ENCODE results near the gene SVIP. TPM values are rescaled to one million over a fixed set of nuclear protein-coding genes. Genes with fewer than 3 reads are reported as not detected.

The SVIP gene, protein sequence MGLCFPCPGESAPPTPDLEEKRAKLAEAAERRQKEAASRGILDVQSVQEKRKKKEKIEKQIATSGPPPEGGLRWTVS
- total RNA-seq (2021) (21.8 and 34.2 TPM in 2 replicates), Bru-seq, nascent RNA (percentile 72 among the genes with signal in this experiment), BruChase-seq, experiment 1, labeled RNA remaining after a 2-hour chase (percentile 68 among the genes with signal in this experiment), BruChase-seq, experiment 2, labeled RNA remaining after a 6-hour chase (percentile 84 among the genes with signal in this experiment)
- long read RNA-seq, full-length matches to known transcripts, result 95 of 104 reads
- long read RNA-seq, partial matches to known transcripts, result 7 of 104 reads
- long read RNA-seq, other reads (novel, unspliced or antisense), result 2 of 104 reads

- Histone ChIP-seq H3F3A (ENCODE audit: insufficient read depth, low read depth) (0 out of 2 replicates have a peak, but pooled peaks cover 3% of the 10 kb centered on the region), H3K27ac (peak within 1 kb of the TSS; percentile 47; the same call in 1 of the 2 replicates), H3K4me2 (peak within 1 kb of the TSS; percentile 91), H3K9me3 (ENCODE audit: insufficient read depth, low read depth) (no peaks in the 10 kb centered on the region), H3K4me1 (replicated peaks; ENCODE audit: insufficient read depth) (peaks cover 17% of the 10 kb centered on the region), H3K27me3 (ENCODE audit: insufficient read depth, low read depth) (no peaks in the 10 kb centered on the region), H3K9me2 (ENCODE audit: insufficient read depth) (no peaks in the 10 kb centered on the region), H3K79me2 (ENCODE audit: low read depth) (peaks cover 6% of the 10 kb centered on the region; the same call in 1 of the 2 replicates), H3K36me3 (ENCODE audit: low read depth) (0 out of 2 replicates have a peak, but pooled peaks cover 7% of the 10 kb centered on the region), H2AFZ (peak within 1 kb of the TSS; percentile 90), H3K4me3 (peak within 1 kb of the TSS; percentile 83), H4K20me1 (ENCODE audit: insufficient read depth) (no peaks in the 10 kb centered on the region)
- peak; percentile 79 to 96 for DNase-seq
- BruUV-seq (replicated peaks), result TSS peak; percentile 59
- CTCF ChIA-PET, result interaction anchor here (0.6 kb wide), 2 partner anchors 312 to 1972 kb away, joined by 4 to 16 read pairs; no protein-coding TSS in a partner anchor
- TF ChIP-seq EZH2 (IDR thresholded peaks at IDR 0.05; ENCODE audit: low read depth) (no peak), CTCF (conservative IDR thresholded peaks at IDR 0.05) (peak; percentile 64)
- intact Hi-C loops (cut with micrococcal nuclease; ENCODE audit: unreplicated experiment), result no loop called here
- POLR2A ChIA-PET (ENCODE audit: unreplicated experiment), result interaction anchor here (0.5 to 0.8 kb wide), 4 partner anchors 20 to 218 kb away, joined by 3 to 10 read pairs (median 4); no protein-coding TSS in a partner anchor
Observed at GRCh38 chr11:22829231-22830081, at the start of gene SVIP. SVIP (minus strand) TSS chr11:22829801; CDS start chr11:22829748, 53 bp downstream.

DNA sequence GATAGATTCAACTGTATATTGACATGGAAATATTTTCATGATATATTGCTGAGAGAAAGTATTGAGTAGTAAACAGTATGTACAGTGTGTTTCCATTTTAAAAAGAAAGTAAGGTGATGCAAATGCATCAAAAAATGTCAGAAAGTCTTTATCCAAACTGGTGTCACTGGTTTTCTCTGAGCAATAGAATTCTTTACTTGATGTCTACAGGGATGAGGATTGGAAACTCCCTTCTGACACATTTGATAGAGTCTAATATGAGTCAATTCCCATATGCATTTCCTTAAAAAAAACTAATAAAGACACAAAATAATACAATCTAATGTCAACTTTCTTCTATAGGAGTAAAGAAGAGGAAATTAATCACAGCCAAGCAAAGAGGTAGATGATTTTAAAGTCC is 49.0 kb upstream of the SVIP start:
- H3F3A ChIP-seq (ENCODE audit: insufficient read depth, low read depth), result no peaks in the 10 kb centered on the region
- H3K9me2 ChIP-seq (ENCODE audit: insufficient read depth), result no peaks in the 10 kb centered on the region
- no peak for DNase-seq
- ChIA-PET POLR2A (ENCODE audit: unreplicated experiment) (no interaction called here), CTCF (no interaction called here)
- intact Hi-C loops (cut with micrococcal nuclease; ENCODE audit: unreplicated experiment), result loop anchor here (5.0 kb wide), 2 partner anchors 234 to 1509 kb away; no protein-coding TSS in a partner anchor
- no peaks in the 10 kb centered on the region for H3K79me2 ChIP-seq (ENCODE audit: low read depth)
- no peak overlapping the region for H3K4me3 ChIP-seq
- BruUV-seq (replicated peaks), result no TSS peak
- no peaks in the 10 kb centered on the region for H3K4me1 ChIP-seq (replicated peaks; ENCODE audit: insufficient read depth)
- no peaks in the 10 kb centered on the region for H3K27me3 ChIP-seq (ENCODE audit: insufficient read depth, low read depth)
- no peak for TF ChIP-seq EZH2 (IDR thresholded peaks at IDR 0.05; ENCODE audit: low read depth)
- TF ChIP-seq CTCF (conservative IDR thresholded peaks at IDR 0.05), result no peak
- H2AFZ ChIP-seq, result no peak overlapping the region
- H4K20me1 ChIP-seq (ENCODE audit: insufficient read depth), result no peaks in the 10 kb centered on the region
- no peak overlapping the region for H3K27ac ChIP-seq
- H3K9me3 ChIP-seq (ENCODE audit: insufficient read depth, low read depth), result no peaks in the 10 kb centered on the region
- no peak overlapping the region for H3K4me2 ChIP-seq
- H3K36me3 ChIP-seq (ENCODE audit: low read depth), result no peaks in the 10 kb centered on the region

DNA sequence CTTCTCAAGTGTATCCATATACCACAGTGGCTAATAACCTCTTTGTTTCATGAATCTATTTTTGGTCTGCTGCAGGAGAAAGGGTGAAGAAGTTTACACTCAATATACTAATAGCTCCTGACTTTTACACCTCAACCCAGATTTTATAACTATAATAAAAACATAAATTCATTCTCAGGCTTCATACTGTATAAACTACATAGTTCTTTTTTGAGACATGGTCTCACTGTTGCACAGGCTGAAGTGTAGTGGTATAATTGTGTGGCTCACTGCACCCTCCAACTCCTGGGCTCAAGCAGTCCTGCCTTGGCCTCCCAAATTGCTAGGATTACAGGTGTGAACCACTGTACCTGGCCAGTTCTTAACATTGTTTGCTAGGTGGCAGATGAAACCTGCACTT is 48.4 kb upstream of the SVIP start:
- TF ChIP-seq CTCF (conservative IDR thresholded peaks at IDR 0.05), result no peak
- TF ChIP-seq EZH2 (IDR thresholded peaks at IDR 0.05; ENCODE audit: low read depth), result no peak
- Histone ChIP-seq H3K27me3 (ENCODE audit: insufficient read depth, low read depth) (no peaks in the 10 kb centered on the region), H3K4me3 (no peak overlapping the region), H3F3A (ENCODE audit: insufficient read depth, low read depth) (no peaks in the 10 kb centered on the region), H3K4me1 (replicated peaks; ENCODE audit: insufficient read depth) (no peaks in the 10 kb centered on the region), H2AFZ (no peak overlapping the region), H3K36me3 (ENCODE audit: low read depth) (no peaks in the 10 kb centered on the region), H3K9me3 (ENCODE audit: insufficient read depth, low read depth) (no peaks in the 10 kb centered on the region), H4K20me1 (ENCODE audit: insufficient read depth) (no peaks in the 10 kb centered on the region), H3K27ac (no peak overlapping the region), H3K79me2 (ENCODE audit: low read depth) (no peaks in the 10 kb centered on the region), H3K4me2 (no peak overlapping the region), H3K9me2 (ENCODE audit: insufficient read depth) (no peaks in the 10 kb centered on the region)
- ChIA-PET POLR2A (ENCODE audit: unreplicated experiment) (no interaction called here), CTCF (no interaction called here)
- BruUV-seq (replicated peaks), result no TSS peak
- no peak for DNase-seq
- intact Hi-C loops (cut with micrococcal nuclease; ENCODE audit: unreplicated experiment), result loop anchor here (5.0 kb wide), 2 partner anchors 234 to 1509 kb away; no protein-coding TSS in a partner anchor

All from PC-9 (cell line).